ENCODE measurements around the gene MMP27. TPM values are rescaled to one million over a fixed set of nuclear protein-coding genes. Genes with fewer than 3 reads are reported as not detected.

The MMP27 gene
- total RNA-seq, 1 experiment from 2014 or later = not detected

DNA sequence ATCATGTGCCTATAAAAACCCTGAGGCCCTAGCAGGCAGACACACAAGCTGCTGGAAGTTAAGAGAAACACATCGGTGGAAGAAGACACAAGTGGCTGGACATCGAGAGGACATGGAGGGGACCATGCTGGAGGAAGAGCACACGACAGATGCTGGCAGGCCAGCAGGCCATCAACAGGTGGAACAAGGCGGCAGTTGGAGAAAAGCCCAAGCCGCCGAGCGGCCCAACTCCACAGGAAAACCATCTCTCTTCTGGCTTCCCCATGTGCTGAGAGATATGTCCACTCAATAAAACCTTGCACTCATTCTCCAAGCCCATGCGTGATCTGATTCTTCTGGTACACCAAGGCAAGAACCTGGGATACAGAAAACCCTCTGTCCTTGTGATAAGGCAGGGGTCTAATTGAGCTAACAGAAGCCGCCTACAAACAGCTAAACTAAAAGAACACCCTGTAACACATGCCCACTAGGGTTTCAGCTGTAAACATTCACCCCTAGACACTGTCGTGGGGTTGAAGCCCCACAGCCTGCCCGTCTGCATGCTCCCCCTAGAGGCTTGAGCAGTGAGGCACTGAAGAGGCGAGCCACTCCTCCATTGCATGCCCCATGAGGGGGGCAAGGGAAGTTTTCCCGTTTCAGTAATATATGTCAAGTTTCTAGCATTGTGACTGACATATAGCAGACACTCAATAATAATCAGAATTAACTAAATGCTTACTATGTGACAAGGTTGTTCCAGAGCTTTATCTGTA lies 41.4 kb downstream of the MMP27 start:
- no peak overlapping the region for H3K27ac Mint-ChIP-seq (ENCODE audit: unreplicated experiment)
- intact Hi-C loops (cut with micrococcal nuclease; ENCODE audit: unreplicated experiment) = no loop called here
- TF ChIP-seq, protein P1, sequence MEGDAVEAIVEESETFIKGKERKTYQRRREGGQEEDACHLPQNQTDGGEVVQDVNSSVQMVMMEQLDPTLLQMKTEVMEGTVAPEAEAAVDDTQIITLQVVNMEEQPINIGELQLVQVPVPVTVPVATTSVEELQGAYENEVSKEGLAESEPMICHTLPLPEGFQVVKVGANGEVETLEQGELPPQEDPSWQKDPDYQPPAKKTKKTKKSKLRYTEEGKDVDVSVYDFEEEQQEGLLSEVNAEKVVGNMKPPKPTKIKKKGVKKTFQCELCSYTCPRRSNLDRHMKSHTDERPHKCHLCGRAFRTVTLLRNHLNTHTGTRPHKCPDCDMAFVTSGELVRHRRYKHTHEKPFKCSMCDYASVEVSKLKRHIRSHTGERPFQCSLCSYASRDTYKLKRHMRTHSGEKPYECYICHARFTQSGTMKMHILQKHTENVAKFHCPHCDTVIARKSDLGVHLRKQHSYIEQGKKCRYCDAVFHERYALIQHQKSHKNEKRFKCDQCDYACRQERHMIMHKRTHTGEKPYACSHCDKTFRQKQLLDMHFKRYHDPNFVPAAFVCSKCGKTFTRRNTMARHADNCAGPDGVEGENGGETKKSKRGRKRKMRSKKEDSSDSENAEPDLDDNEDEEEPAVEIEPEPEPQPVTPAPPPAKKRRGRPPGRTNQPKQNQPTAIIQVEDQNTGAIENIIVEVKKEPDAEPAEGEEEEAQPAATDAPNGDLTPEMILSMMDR (IDR thresholded peaks at IDR 0.05; ENCODE audit: unreplicated experiment) = no peak
- CTCF ChIA-PET = interaction anchor here (0.6 to 1.0 kb wide), 2 partner anchors 322 to 325 kb away, joined by 3 read pairs; no protein-coding TSS in a partner anchor
- H3K9me3 Mint-ChIP-seq (ENCODE audit: low read depth, unreplicated experiment) = no peaks in the 10 kb centered on the region
- DNase-seq = peak; percentile 35
- no peaks in the 10 kb centered on the region for H3K4me1 Mint-ChIP-seq (ENCODE audit: low read depth, unreplicated experiment)
- no peak overlapping the region for H3K4me3 Mint-ChIP-seq (ENCODE audit: low read depth, unreplicated experiment)
- H3K27me3 Mint-ChIP-seq (ENCODE audit: unreplicated experiment) = no peaks in the 10 kb centered on the region
- BruUV-seq (replicated peaks) = no TSS peak
- H3K36me3 Mint-ChIP-seq (ENCODE audit: insufficient read depth, unreplicated experiment) = no peaks in the 10 kb centered on the region

DNA sequence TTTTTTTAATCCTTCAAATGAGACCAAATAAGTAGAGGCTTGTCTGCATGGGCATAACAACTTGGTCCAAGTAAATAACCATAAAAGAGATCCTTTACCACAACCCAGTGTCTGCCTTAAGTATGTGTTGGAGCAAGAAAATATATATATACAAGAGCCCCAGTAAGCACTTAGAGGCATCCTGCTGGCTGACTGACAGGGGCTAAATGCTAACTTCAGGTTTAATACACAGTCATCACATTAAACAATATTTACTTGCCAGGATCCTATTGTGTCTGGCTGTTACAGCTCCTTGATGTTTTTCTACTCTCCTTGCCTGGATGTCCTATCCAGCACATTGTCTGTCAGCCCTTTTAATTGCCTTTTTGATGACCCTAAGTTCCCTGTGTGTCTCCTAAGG lies 43.0 kb downstream of the MMP27 start:
- TF ChIP-seq, protein P1 (IDR thresholded peaks at IDR 0.05; ENCODE audit: unreplicated experiment) = no peak
- intact Hi-C loops (cut with micrococcal nuclease; ENCODE audit: unreplicated experiment) = no loop called here
- H3K36me3 Mint-ChIP-seq (ENCODE audit: insufficient read depth, unreplicated experiment) = no peaks in the 10 kb centered on the region
- no peaks in the 10 kb centered on the region for H3K9me3 Mint-ChIP-seq (ENCODE audit: low read depth, unreplicated experiment)
- no peak overlapping the region for H3K27ac Mint-ChIP-seq (ENCODE audit: unreplicated experiment)
- H3K27me3 Mint-ChIP-seq (ENCODE audit: unreplicated experiment) = no peaks in the 10 kb centered on the region
- no peak overlapping the region for H3K4me3 Mint-ChIP-seq (ENCODE audit: low read depth, unreplicated experiment)
- DNase-seq = no peak
- CTCF ChIA-PET = no interaction called here
- BruUV-seq (replicated peaks) = no TSS peak
- no peaks in the 10 kb centered on the region for H3K4me1 Mint-ChIP-seq (ENCODE audit: low read depth, unreplicated experiment)

DNA sequence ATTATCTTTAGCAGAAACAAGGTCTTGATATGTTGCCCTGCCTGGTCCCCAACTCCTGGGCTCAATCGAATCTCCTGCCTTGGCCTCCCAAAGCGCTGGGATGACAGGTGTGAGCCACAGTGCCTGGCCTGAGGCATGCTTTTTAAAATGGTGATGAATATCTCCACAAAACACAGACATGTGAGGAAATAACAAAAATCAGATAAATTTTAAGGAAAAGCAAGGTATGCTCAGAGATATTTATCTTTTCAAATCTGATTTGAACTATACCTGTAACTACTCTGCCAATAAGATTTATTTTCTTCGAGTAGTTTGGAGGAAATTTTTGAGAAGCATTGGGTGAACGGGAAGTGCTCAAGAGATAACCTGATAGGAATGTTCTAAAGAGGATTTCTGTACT lies 44.5 kb downstream of the MMP27 start:
- Mint-ChIP-seq H3K9me3 (ENCODE audit: low read depth, unreplicated experiment) (no peaks in the 10 kb centered on the region), H3K36me3 (ENCODE audit: insufficient read depth, unreplicated experiment) (no peaks in the 10 kb centered on the region), H3K4me3 (ENCODE audit: low read depth, unreplicated experiment) (no peak overlapping the region), H3K4me1 (ENCODE audit: low read depth, unreplicated experiment) (no peaks in the 10 kb centered on the region), H3K27ac (ENCODE audit: unreplicated experiment) (no peak overlapping the region), H3K27me3 (ENCODE audit: unreplicated experiment) (no peaks in the 10 kb centered on the region)
- TF ChIP-seq, protein P1 (IDR thresholded peaks at IDR 0.05; ENCODE audit: unreplicated experiment) = no peak
- no peak for DNase-seq
- BruUV-seq (replicated peaks) = no TSS peak
- intact Hi-C loops (cut with micrococcal nuclease; ENCODE audit: unreplicated experiment) = no loop called here
- CTCF ChIA-PET = no interaction called here

DNA sequence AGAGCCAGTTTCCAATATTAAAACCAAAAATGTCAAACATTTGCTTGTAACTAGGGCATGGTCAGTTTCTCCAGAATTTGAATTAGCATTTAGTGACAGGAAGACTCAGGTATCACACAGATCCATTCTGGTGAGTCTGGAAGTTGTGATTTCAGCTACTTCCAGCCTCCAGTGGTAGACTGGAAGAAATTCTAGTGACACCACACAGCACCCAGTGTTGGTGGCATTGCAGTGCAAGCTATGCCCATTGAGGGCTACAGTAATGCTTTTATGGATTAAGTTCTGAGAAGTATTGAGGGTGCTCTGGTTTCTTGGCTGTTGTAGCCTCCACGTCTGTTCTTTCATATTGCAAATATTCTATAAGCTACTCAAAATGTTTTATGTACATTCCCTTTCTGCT lies 49.0 kb downstream of the MMP27 start:
- Mint-ChIP-seq H3K27ac (ENCODE audit: unreplicated experiment) (no peak overlapping the region), H3K4me1 (ENCODE audit: low read depth, unreplicated experiment) (no peaks in the 10 kb centered on the region), H3K4me3 (ENCODE audit: low read depth, unreplicated experiment) (no peak overlapping the region), H3K27me3 (ENCODE audit: unreplicated experiment) (no peaks in the 10 kb centered on the region), H3K36me3 (ENCODE audit: insufficient read depth, unreplicated experiment) (peaks cover 5% of the 10 kb centered on the region), H3K9me3 (ENCODE audit: low read depth, unreplicated experiment) (peaks cover 3% of the 10 kb centered on the region)
- no peak for DNase-seq
- TF ChIP-seq, protein P1 (IDR thresholded peaks at IDR 0.05; ENCODE audit: unreplicated experiment) = no peak
- CTCF ChIA-PET = no interaction called here
- BruUV-seq (replicated peaks) = no TSS peak
- intact Hi-C loops (cut with micrococcal nuclease; ENCODE audit: unreplicated experiment) = no loop called here
